DMS53 treated with DMSO at 0.1 percent for 48 hours (cell line): ENCODE results near the gene IDH3B.

Source experiments
- DNase-seq: peaks from one replicate; lab custom pipeline; 2025; ENCODE audit not compliant: unreplicated experiment; lab: John Stamatoyannopoulos, UW

The IDH3B gene

GRCh38 chr20:2624190-2624589 lies 39.8 kb downstream of the IDH3B start:
- DNase-seq, result no peak

GRCh38 chr20:2619961-2620595 lies 43.9 kb downstream of the IDH3B start:
- DNase-seq, result no peak

- DNase-seq, result no peak
These were observed 44.7 kb downstream of the IDH3B start for GRCh38 chr20:2619337-2619736.

GRCh38 chr20:2618815-2619214 lies 45.2 kb downstream of the IDH3B start:
- DNase-seq, result no peak

- DNase-seq, result no peak
These were observed 46.8 kb downstream of the IDH3B start for GRCh38 chr20:2617099-2617714.

- no peak for DNase-seq
These were observed 47.4 kb downstream of the IDH3B start for GRCh38 chr20:2616634-2617033.

- no peak for DNase-seq
These were observed 51.9 kb downstream of the IDH3B start for GRCh38 chr20:2612073-2612472.

- no peak for DNase-seq
These were observed 52.9 kb downstream of the IDH3B start for GRCh38 chr20:2610941-2611720.

- DNase-seq, result no peak
These were observed 53.7 kb downstream of the IDH3B start for GRCh38 chr20:2610326-2610725.
